Measurements from ENCODE around the gene ATP10D. TPM values are rescaled to one million over a fixed set of nuclear protein-coding genes. Genes with fewer than 3 reads are reported as not detected.
"Not testable (repeated sequence)": the region's sequence is repeated elsewhere in the genome, so short reads cannot be mapped to it uniquely, and the experiment has no call there.

Gene ATP10D
- total RNA-seq, 1 donor from 2014 or later: 25.2 TPM

- no peak for DNase-seq
- Histone ChIP-seq H3K9me3 (no peaks in the 10 kb centered on the region), H3K36me3 (peaks cover 16% of the 10 kb centered on the region), H3K27ac (no peak overlapping the region), H3K4me1 (peaks cover 22% of the 10 kb centered on the region), H3K27me3 (ENCODE audit: low read depth) (no peaks in the 10 kb centered on the region), H3K4me3 (no peak overlapping the region)
- no peak for ATAC-seq
- intact Hi-C loops (cut with DNase I): no loop called here
- no peak for TF ChIP-seq CTCF (IDR thresholded peaks at IDR 0.05)
These were observed 50.6 kb downstream of the ATP10D start for GRCh38 chr4:47535567-47536147.

- DNase-seq: no peak
- no peak for TF ChIP-seq CTCF (IDR thresholded peaks at IDR 0.05)
- no peak for ATAC-seq
These were observed 51.9 kb downstream of the ATP10D start for GRCh38 chr4:47536966-47537365.

GRCh38 chr4:47538111-47538824 is 53.2 kb downstream of the ATP10D start:
- no peak for DNase-seq
- Histone ChIP-seq H3K27me3 (ENCODE audit: low read depth) (no peaks in the 10 kb centered on the region), H3K27ac (no peak overlapping the region), H3K4me1 (no peaks in the 10 kb centered on the region), H3K9me3 (no peaks in the 10 kb centered on the region), H3K36me3 (peaks cover 16% of the 10 kb centered on the region), H3K4me3 (no peak overlapping the region)
- TF ChIP-seq CTCF (IDR thresholded peaks at IDR 0.05): no peak
- no peak for ATAC-seq
- intact Hi-C loops (cut with DNase I): no loop called here

More at GRCh38 chr4:47536966-47537365, 51.9 kb downstream of the ATP10D start:
- Histone ChIP-seq H3K4me1 (peaks cover 8% of the 10 kb centered on the region), H3K27ac (no peak overlapping the region), H3K36me3 (peaks cover 16% of the 10 kb centered on the region), H3K4me3 (no peak overlapping the region), H3K27me3 (ENCODE audit: low read depth) (no peaks in the 10 kb centered on the region), H3K9me3 (no peaks in the 10 kb centered on the region)
- intact Hi-C loops (cut with DNase I): no loop called here

GRCh38 chr4:47538825-47539154 is 53.7 kb downstream of the ATP10D start:
- Histone ChIP-seq H3K36me3 (peaks cover 16% of the 10 kb centered on the region), H3K4me3 (no peak overlapping the region), H3K27me3 (ENCODE audit: low read depth) (no peaks in the 10 kb centered on the region), H3K27ac (no peak overlapping the region), H3K4me1 (no peaks in the 10 kb centered on the region), H3K9me3 (no peaks in the 10 kb centered on the region)
- intact Hi-C loops (cut with DNase I): no loop called here
- ATAC-seq (no peak), DNase-seq (no peak)
- TF ChIP-seq CTCF (IDR thresholded peaks at IDR 0.05): no peak

GRCh38 chr4:47542640-47543039 is 57.6 kb downstream of the ATP10D start:
- intact Hi-C loops (cut with DNase I); H3K27me3 ChIP-seq (ENCODE audit: low read depth); H3K27ac ChIP-seq: not testable (repeated sequence)

GRCh38 chr4:47543331-47543730 is 58.3 kb downstream of the ATP10D start:
- Histone ChIP-seq H3K9me3 (no peaks in the 10 kb centered on the region), H3K36me3 (peaks cover 25% of the 10 kb centered on the region), H3K4me1 (no peaks in the 10 kb centered on the region), H3K27me3 (ENCODE audit: low read depth) (no peaks in the 10 kb centered on the region), H3K27ac (no peak overlapping the region), H3K4me3 (no peak overlapping the region)
- TF ChIP-seq CTCF (IDR thresholded peaks at IDR 0.05): no peak
- no peak for ATAC-seq
- intact Hi-C loops (cut with DNase I): no loop called here
- no peak for DNase-seq

More at GRCh38 chr4:47542640-47543039, 57.6 kb downstream of the ATP10D start:
- peaks cover 18% of the 10 kb centered on the region for H3K36me3 ChIP-seq
- ATAC-seq, H3K4me3 ChIP-seq, H3K4me1 ChIP-seq, DNase-seq, H3K9me3 ChIP-seq: not testable (repeated sequence)

GRCh38 chr4:47550357-47550756 is 65.3 kb downstream of the ATP10D start:
- H3K36me3 ChIP-seq: peaks cover 52% of the 10 kb centered on the region
- H3K4me3 ChIP-seq; H3K4me1 ChIP-seq; H3K27ac ChIP-seq; intact Hi-C loops (cut with DNase I); DNase-seq; H3K9me3 ChIP-seq; H3K27me3 ChIP-seq (ENCODE audit: low read depth); ATAC-seq: not testable (repeated sequence)

Data from lower lobe of right lung (tissue), 2 donors.